ENCODE data around the gene CNOT8.

CNOT8 gene

DNA sequence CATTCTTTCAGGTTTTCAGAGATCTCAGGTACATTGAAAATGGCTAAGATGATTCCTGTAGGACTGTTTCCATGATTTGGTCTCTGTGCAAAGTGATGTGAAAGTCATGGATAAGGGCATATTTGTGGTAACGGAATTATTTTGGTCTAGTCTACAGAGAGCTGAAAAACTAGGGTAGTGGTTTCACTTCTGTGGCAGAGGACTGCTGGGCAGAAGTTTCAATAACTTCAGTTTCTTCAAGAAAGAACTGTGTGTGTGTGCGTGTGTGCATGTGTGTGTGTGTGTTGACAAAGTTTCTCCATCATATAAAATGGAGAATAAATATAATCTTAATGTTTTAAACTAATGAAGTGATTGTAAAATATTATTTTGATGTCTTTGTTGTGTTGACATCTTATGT is 4.3 kb downstream of the CNOT8 start:
- no peak overlapping the region for H3K4me3 ChIP-seq (ENCODE audit: low read length)
- H3K4me1 ChIP-seq (ENCODE audit: insufficient read depth, low read length), result peaks cover 17% of the 10 kb centered on the region
- peaks cover 48% of the 10 kb centered on the region for H3K36me3 ChIP-seq (ENCODE audit: insufficient read depth, low read length)
- no peaks in the 10 kb centered on the region for H3K27me3 ChIP-seq (ENCODE audit: insufficient read depth, low read length)
- H2AFZ ChIP-seq (ENCODE audit: low read depth, low read length), result no peak overlapping the region
- no peaks in the 10 kb centered on the region for H3K9me3 ChIP-seq (ENCODE audit: low read length)

DNA sequence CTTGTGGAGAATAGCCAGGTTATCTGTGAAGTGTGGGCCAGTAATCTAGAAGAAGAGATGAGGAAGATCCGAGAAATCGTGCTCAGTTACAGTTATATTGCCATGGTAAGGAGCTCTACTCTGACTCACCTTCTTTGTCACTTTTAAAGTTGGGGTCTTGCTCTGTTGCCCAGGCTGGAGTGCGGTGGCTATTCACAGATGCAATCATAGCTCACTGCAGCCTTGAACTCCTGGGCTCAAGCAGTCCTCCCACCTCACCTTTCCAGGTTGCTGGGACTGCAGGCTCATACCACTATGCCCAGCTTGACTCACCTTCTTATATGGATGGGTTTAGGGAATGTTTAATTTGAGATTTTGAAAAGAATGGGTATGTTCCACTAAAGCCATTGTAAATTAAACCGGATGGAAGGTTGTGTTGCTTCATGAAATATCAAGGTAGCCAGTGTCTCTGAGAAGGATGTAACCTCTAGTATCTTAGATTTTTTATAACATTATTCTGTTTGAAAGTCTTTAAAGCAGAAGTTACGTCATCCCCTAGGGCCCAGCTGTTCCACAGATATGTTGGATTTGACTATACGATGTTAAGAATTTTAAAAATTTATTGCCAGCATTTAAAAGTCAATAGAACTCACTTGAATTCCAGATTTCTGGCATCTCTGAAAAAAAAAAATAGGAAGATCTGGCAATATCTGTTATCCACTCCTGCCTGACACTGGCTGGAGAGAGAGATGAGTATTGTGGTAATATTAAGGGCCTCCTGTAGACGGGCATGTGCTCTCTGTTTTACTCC is 5.1 kb downstream of the CNOT8 start:
- Histone ChIP-seq H3K27me3 (ENCODE audit: insufficient read depth, low read length) (no peaks in the 10 kb centered on the region), H3K36me3 (ENCODE audit: insufficient read depth, low read length) (peaks cover 51% of the 10 kb centered on the region), H3K9me3 (ENCODE audit: low read length) (no peaks in the 10 kb centered on the region), H3K4me3 (ENCODE audit: low read length) (no peak overlapping the region), H3K4me1 (ENCODE audit: insufficient read depth, low read length) (peaks cover 17% of the 10 kb centered on the region), H2AFZ (ENCODE audit: low read depth, low read length) (no peak overlapping the region)

DNA sequence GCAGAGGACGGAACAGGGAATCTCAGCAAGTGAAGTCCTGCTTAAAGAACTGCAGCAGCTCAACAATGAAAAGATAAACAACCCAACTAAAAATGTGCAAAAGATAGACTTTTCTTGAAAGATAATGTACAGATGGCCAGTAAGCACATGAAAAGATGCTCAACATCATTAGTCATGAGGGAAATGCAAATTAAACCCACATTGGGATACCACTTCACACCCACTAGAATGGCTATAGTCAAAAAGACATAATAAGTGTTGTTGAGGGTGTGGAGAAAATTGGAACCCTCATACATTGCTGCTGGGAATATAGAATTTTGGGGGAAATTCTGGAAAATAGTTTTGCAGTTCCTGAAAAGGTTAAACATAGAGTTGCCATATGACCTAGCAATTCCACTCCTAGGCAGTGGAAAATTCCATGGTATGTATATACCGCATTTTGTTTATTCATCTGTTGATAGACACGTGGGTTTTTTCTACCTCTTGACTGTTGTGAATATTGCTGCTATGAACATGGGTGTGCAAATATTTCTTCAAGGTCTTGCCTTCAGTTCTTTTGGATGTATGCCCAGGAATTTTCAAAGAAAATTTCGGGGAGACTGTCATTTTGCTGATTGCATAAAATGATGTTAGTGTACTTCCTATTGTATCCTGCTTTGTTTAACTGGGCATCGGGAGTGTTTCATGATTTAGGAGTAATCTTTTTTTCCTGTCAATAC is 7.2 kb downstream of the CNOT8 start:
- Histone ChIP-seq H3K4me3 (ENCODE audit: low read length) (no peak overlapping the region), H3K9me3 (ENCODE audit: low read length) (no peaks in the 10 kb centered on the region), H3K27me3 (ENCODE audit: insufficient read depth, low read length) (no peaks in the 10 kb centered on the region), H2AFZ (ENCODE audit: low read depth, low read length) (no peak overlapping the region), H3K4me1 (ENCODE audit: insufficient read depth, low read length) (peaks cover 5% of the 10 kb centered on the region), H3K36me3 (ENCODE audit: insufficient read depth, low read length) (peaks cover 63% of the 10 kb centered on the region)

DNA sequence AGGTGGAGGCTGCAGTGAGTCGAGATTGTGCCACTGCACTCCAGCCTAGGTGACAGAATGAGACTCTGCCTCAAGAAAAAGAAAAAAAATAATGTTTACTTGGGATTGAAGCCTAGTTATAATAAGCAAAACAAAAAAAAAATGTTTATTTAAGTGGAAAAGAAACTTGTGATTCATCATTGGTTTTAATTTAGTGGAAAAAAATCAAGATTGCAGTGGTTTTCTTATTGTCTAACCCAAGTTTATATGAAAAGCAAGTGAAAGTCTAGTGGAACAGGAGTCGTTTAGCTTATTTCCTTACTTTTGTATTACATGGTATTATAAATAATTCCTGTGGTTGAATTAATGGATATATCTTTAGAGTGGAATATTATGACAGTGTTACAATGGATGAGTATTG is 8.4 kb downstream of the CNOT8 start:
- Histone ChIP-seq H3K4me3 (ENCODE audit: low read length) (no peak overlapping the region), H3K36me3 (ENCODE audit: insufficient read depth, low read length) (peaks cover 71% of the 10 kb centered on the region), H3K9me3 (ENCODE audit: low read length) (no peaks in the 10 kb centered on the region), H3K4me1 (ENCODE audit: insufficient read depth, low read length) (no peaks in the 10 kb centered on the region), H3K27me3 (ENCODE audit: insufficient read depth, low read length) (no peaks in the 10 kb centered on the region), H2AFZ (ENCODE audit: low read depth, low read length) (no peak overlapping the region)

DNA sequence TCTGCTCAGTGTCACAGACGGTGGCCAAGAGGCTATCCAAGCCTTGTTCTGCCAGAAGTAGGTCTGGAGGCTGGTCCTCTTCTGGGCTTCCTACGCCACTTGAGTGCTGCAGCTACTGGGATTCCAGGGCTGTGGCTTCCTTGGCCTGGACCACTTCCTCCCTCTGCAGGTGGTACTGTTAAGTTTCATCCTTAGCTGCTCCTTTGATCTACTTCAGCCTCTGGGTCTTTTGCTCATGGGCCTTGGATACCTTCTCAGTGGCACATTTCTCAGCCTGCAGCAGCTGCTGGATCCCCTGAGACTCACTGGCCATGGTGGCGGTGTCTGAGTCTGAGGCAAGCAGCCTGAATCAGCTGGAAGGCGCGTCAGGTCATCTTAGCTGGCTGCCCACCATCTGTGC is 10.3 kb downstream of the CNOT8 start:
- no peak overlapping the region for H2AFZ ChIP-seq (ENCODE audit: low read depth, low read length)
- H3K4me3 ChIP-seq (ENCODE audit: low read length), result no peak overlapping the region
- no peaks in the 10 kb centered on the region for H3K27me3 ChIP-seq (ENCODE audit: insufficient read depth, low read length)
- no peaks in the 10 kb centered on the region for H3K9me3 ChIP-seq (ENCODE audit: low read length)
- no peaks in the 10 kb centered on the region for H3K4me1 ChIP-seq (ENCODE audit: insufficient read depth, low read length)
- H3K36me3 ChIP-seq (ENCODE audit: insufficient read depth, low read length), result peaks cover 74% of the 10 kb centered on the region

DNA sequence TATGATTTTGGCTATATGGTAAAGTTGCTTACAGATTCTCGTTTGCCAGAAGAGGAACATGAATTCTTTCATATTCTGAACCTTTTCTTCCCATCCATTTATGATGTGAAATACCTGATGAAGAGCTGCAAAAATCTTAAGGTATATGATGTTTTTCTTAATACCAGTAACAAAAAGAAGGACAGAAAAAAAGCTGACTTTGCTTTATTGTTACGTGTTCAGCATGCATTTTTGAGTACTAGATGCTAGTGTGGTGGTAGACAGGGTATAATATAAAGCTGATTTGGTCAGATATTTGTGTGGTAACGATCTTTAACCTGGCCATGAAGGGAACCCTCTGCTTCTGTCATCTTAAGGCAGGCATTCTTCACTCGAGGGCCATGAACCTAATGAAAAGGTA is 13.3 kb downstream of the CNOT8 start:
- H3K9me3 ChIP-seq (ENCODE audit: low read length), result no peaks in the 10 kb centered on the region
- no peak overlapping the region for H2AFZ ChIP-seq (ENCODE audit: low read depth, low read length)
- H3K4me1 ChIP-seq (ENCODE audit: insufficient read depth, low read length), result no peaks in the 10 kb centered on the region
- H3K4me3 ChIP-seq (ENCODE audit: low read length), result no peak overlapping the region
- no peaks in the 10 kb centered on the region for H3K27me3 ChIP-seq (ENCODE audit: insufficient read depth, low read length)
- peaks cover 77% of the 10 kb centered on the region for H3K36me3 ChIP-seq (ENCODE audit: insufficient read depth, low read length)

DNA sequence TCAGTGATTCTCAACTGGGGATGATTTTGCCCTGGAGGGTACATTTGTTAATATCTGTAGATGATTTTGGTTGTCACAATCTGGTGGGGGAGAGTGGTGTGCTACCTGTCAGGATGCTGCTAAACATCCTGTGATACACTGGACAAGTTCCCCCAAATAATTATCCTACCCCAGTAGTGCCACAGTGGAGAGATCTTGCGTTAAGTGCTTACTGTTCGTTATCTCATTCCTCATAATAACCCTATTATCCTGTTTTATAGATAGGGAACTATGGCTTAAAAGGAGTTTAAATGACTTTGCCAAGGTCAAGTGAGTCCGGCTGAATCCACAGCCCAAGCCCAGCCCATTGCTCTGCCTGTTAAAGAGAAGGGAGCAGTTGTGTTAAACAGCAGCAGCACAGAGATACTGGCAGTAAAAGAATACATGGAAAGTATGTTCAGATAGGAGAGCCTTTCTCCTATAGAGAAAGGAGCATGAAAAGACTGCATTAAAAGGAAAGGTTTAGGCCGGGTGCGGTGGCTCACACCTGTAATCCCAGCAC is 15.4 kb downstream of the CNOT8 start:
- no peak overlapping the region for H2AFZ ChIP-seq (ENCODE audit: low read depth, low read length)
- no peak overlapping the region for H3K4me3 ChIP-seq (ENCODE audit: low read length)
- H3K4me1 ChIP-seq (ENCODE audit: insufficient read depth, low read length), result no peaks in the 10 kb centered on the region
- H3K9me3 ChIP-seq (ENCODE audit: low read length), result peaks cover 5% of the 10 kb centered on the region
- H3K36me3 ChIP-seq (ENCODE audit: insufficient read depth, low read length), result peaks cover 64% of the 10 kb centered on the region
- no peaks in the 10 kb centered on the region for H3K27me3 ChIP-seq (ENCODE audit: insufficient read depth, low read length)

DNA sequence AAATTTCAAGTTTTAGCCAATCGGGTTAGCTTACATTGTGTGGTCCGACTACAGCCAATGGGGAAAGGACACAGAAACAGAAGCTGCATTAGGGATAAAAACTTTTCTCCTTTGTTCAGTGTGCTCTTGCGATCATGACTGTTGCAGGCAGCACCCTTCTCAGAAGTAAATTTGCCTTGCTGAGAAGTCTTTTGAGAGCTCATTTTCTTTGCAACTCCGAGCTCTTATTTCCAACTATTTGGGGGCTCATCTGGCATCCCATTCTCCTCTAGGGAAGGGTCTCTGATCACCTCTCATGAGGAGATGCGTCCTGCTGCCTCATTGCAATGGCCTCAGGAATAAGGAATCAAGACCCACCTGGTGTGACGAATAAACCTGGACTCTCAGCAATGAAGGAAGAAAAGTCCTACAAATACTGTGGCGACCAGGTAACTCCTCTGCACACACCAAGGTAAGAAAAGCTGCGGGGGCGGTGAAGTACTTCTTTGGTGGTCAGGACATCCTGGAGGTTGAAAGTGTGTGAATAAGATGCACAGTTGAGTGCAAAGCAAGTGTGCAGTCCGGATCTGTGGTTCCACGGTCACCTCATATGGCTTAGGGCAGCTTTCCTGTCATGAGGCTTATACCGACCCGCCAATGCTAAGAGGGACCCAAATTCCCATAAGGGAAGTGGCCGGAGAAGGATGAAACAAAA is 20.4 kb downstream of the CNOT8 start:
- H3K27me3 ChIP-seq (ENCODE audit: insufficient read depth, low read length), result no peaks in the 10 kb centered on the region
- peaks cover 37% of the 10 kb centered on the region for H3K36me3 ChIP-seq (ENCODE audit: insufficient read depth, low read length)
- no peak overlapping the region for H2AFZ ChIP-seq (ENCODE audit: low read depth, low read length)
- H3K9me3 ChIP-seq (ENCODE audit: low read length), result peaks cover 13% of the 10 kb centered on the region
- no peak overlapping the region for H3K4me3 ChIP-seq (ENCODE audit: low read length)
- no peaks in the 10 kb centered on the region for H3K4me1 ChIP-seq (ENCODE audit: insufficient read depth, low read length)

DNA sequence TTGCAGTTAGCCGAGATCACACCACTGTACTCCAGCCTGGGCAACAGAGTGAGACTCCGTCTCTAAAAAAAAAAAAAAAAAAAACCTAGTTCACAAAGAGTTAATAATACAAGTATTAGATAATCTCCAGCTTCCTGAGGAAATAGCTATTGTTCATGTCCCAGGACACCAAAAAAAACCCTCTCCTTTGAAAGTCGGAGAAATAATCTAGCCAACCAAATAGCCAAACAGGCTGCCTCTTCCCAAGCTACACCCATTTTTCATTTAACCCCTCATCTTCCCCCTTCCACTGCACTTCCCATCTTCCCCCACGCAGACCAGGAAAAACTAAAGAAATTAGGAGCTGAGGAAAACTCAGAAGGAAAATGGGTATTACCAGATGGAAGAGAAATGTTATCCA is 23.6 kb downstream of the CNOT8 start:
- Histone ChIP-seq H3K9me3 (ENCODE audit: low read length) (peaks cover 28% of the 10 kb centered on the region), H3K4me3 (ENCODE audit: low read length) (no peak overlapping the region), H3K36me3 (ENCODE audit: insufficient read depth, low read length) (peaks cover 29% of the 10 kb centered on the region), H2AFZ (ENCODE audit: low read depth, low read length) (no peak overlapping the region), H3K27me3 (ENCODE audit: insufficient read depth, low read length) (no peaks in the 10 kb centered on the region), H3K4me1 (ENCODE audit: insufficient read depth, low read length) (no peaks in the 10 kb centered on the region)

DNA sequence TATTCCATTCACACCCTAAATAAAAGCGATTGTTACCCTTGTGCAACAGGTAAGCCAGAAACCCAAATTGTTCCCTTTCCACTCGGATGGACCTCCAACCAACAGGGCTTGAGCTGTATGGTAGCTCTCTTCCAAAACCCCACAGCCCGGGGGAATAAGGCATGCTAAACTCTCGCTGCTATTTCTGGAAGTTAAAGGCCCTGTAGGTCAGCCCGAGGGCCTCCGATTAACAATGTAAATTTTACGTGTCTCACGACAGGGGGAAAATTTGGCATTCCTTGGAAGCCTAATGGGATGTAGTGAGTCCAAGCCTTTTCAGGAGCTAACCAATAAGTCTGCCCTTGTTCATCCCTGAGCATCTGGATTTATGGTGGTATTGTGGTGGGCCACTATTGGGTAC is 26.0 kb downstream of the CNOT8 start:
- Histone ChIP-seq H3K4me3 (ENCODE audit: low read length) (no peak overlapping the region), H3K27me3 (ENCODE audit: insufficient read depth, low read length) (no peaks in the 10 kb centered on the region), H3K9me3 (ENCODE audit: low read length) (peaks cover 19% of the 10 kb centered on the region), H3K4me1 (ENCODE audit: insufficient read depth, low read length) (no peaks in the 10 kb centered on the region), H3K36me3 (ENCODE audit: insufficient read depth, low read length) (peaks cover 45% of the 10 kb centered on the region), H2AFZ (ENCODE audit: low read depth, low read length) (no peak overlapping the region)

DNA sequence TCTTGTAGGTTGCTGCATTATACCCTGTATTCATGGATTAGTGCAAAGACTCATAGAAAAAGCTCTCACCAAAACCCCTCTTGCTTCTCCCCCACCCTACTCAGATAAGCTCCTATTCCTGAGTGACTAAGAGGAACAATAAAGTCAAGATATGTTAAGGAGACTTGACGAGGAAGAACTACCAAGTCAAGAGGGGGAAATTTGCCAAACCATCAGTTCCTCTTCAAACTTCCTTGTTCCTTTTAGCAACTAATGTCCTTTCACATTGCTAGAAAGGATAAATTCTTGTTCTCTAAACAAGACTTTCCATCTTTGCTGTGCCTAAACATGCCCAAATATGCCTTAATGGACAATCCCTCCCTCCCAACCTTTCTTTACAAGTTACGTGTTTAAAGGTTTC is 27.0 kb downstream of the CNOT8 start:
- peaks cover 16% of the 10 kb centered on the region for H3K9me3 ChIP-seq (ENCODE audit: low read length)
- H3K27me3 ChIP-seq (ENCODE audit: insufficient read depth, low read length), result no peaks in the 10 kb centered on the region
- peaks cover 54% of the 10 kb centered on the region for H3K36me3 ChIP-seq (ENCODE audit: insufficient read depth, low read length)
- H3K4me3 ChIP-seq (ENCODE audit: low read length), result no peak overlapping the region
- no peak overlapping the region for H2AFZ ChIP-seq (ENCODE audit: low read depth, low read length)
- no peaks in the 10 kb centered on the region for H3K4me1 ChIP-seq (ENCODE audit: insufficient read depth, low read length)

DNA sequence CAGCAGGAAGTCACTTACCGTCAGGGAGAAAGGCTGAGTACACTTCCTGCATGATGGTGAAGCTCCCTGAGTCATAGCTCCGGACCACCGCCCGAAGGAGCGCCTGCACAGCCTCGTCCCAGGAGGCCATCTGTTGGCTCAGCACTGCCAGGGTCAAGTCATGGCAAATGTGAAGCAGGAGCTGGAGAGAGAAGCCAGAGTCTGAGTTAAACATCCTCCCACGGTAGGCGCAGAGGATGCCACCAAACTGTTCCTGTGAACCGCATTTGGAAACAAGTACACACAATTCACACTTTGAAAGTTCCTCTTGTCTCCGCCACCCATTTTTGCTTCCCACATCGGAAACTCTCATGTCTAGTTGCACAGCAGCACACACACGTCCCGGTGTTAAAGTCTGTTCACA is 33.9 kb downstream of the CNOT8 start:
- H3K9me3 ChIP-seq (ENCODE audit: low read length), result peaks cover 3% of the 10 kb centered on the region
- no peak overlapping the region for H3K4me3 ChIP-seq (ENCODE audit: low read length)
- H2AFZ ChIP-seq (ENCODE audit: low read depth, low read length), result no peak overlapping the region
- no peaks in the 10 kb centered on the region for H3K27me3 ChIP-seq (ENCODE audit: insufficient read depth, low read length)
- peaks cover 84% of the 10 kb centered on the region for H3K36me3 ChIP-seq (ENCODE audit: insufficient read depth, low read length)
- H3K4me1 ChIP-seq (ENCODE audit: insufficient read depth, low read length), result no peaks in the 10 kb centered on the region

DNA sequence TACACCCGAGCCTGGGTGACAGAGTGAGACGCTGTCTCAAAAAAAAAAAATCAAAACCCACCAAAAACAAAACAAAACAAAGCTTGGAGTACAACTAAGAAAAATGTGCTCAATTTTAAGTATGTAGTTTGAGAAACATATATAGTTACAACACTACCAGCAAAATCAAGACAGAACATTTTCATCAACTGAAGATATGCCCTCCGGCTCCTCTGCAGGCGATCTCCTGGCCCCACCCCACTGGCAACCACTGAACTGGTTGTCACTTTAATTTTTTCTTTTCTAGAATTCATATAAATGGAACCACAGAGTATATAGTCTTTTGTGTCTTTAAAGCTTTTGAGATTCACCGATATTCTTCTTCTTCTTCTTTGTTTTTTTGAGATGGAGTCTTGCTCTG is 35.0 kb downstream of the CNOT8 start:
- H3K9me3 ChIP-seq (ENCODE audit: low read length), result peaks cover 3% of the 10 kb centered on the region
- H3K27me3 ChIP-seq (ENCODE audit: insufficient read depth, low read length), result no peaks in the 10 kb centered on the region
- H3K36me3 ChIP-seq (ENCODE audit: insufficient read depth, low read length), result peaks cover 84% of the 10 kb centered on the region
- H3K4me1 ChIP-seq (ENCODE audit: insufficient read depth, low read length), result no peaks in the 10 kb centered on the region
- H3K4me3 ChIP-seq (ENCODE audit: low read length), result no peak overlapping the region
- H2AFZ ChIP-seq (ENCODE audit: low read depth, low read length), result no peak overlapping the region
